Spleen (tissue), 11 donors: ENCODE results near the gene CHD9. TPM values are rescaled to one million over a fixed set of nuclear protein-coding genes. Genes with fewer than 3 reads are reported as not detected.

Experiments
- DNase-seq: peaks from one replicate; pipeline ENCODE4 v3.0.0-alpha.2; 2020
- H3K27ac ChIP-seq, 8 donors: fragments of 200-600 bp; sonication (generic) in 7 of 8; 1 replicate in 4 of 8; 2 replicates in 4 of 8; pipeline versions ENCODE4 v1.5.0 to v1.8.0; 2016 to 2021; ENCODE audit warnings: inconsistent platforms in 4 of 8, mild to moderate bottlenecking in 4 of 8, moderate library complexity in 1 of 8
- H3K27me3 ChIP-seq, 7 donors: fragments of 200-600 bp; sonication (generic) in 6 of 7; replicated peaks in 1 of 7; 1 replicate in 4 of 7; 2 replicates in 3 of 7; pipeline versions ENCODE4 v1.5.0 to v1.8.0; 2016 to 2021; ENCODE audit warnings: inconsistent platforms in 3 of 7, mild to moderate bottlenecking in 1 of 7
- H3K36me3 ChIP-seq, 6 donors: fragments of 200-600 bp; sonication (generic) in 5 of 6; 1 replicate in 4 of 6; 2 replicates in 2 of 6; pipeline versions ENCODE4 v1.5.0 to v1.8.0; 2016 to 2021; ENCODE audit warnings: inconsistent platforms in 2 of 6
- H3K4me1 ChIP-seq, 6 donors: fragments of 200-600 bp; sonication (generic) in 5 of 6; 1 replicate in 3 of 6; 2 replicates in 3 of 6; pipeline versions ENCODE4 v1.5.0 to v1.8.0; 2016 to 2021; ENCODE audit warnings: inconsistent platforms in 3 of 6
- H3K4me3 ChIP-seq, 8 donors: fragments of 200-600 bp; sonication (generic) in 7 of 8; 1 replicate in 4 of 8; 2 replicates in 4 of 8; pipeline versions ENCODE4 v1.5.0 to v1.8.0; 2016 to 2021; ENCODE audit warnings: inconsistent platforms in 4 of 8, mild to moderate bottlenecking in 4 of 8, moderate library complexity in 2 of 8
- H3K9me3 ChIP-seq, 8 donors: fragments of 200-600 bp; sonication (generic) in 7 of 8; 1 replicate in 4 of 8; 2 replicates in 4 of 8; pipeline versions ENCODE4 v1.5.0 to v1.8.0; 2016 to 2021; ENCODE audit warnings: inconsistent platforms in 4 of 8
- CTCF ChIP-seq, 11 experiments: fragments of 200-600 bp in 7 of 11; fragments of 450-650 bp in 4 of 11; sonication (generic) in 4 of 11; IDR thresholded peaks in 8 of 11; conservative IDR thresholded peaks in 3 of 11; 1 replicate in 7 of 11; 2 replicates in 4 of 11; pipeline versions ENCODE4 v1.4.0 to v1.8.0; 2016 to 2021; ENCODE audit warnings: antibody characterized with exemption in 11 of 11, inconsistent platforms in 4 of 11, mild to moderate bottlenecking in 1 of 11
- POLR2A ChIP-seq, 3 donors: fragments of 450-650 bp; IDR thresholded peaks; one replicate each; pipeline ENCODE4 v1.5.1; 2017; ENCODE audit warnings: antibody characterized with exemption in 3 of 3, mild to moderate bottlenecking in 1 of 3
- POLR2AphosphoS5 ChIP-seq, 3 donors: sonication (generic); formaldehyde crosslinking; IDR thresholded peaks; one replicate each; pipeline ENCODE4 v1.5.1; 2017; ENCODE audit warnings: antibody characterized with exemption in 3 of 3
- WGBS, 5 donors: extraction: QIAGEN DNeasy Blood & Tissue Kit in 3 of 5; methylation state at CpG; one replicate each; pipeline versions ENCODE4 v1.1.5 to v1.1.7; 2013 to 2018; 5-methylcytosine and 5-hydroxymethylcytosine counted together
- intact Hi-C: fragments of 100-400 bp; cut with DNase I; formaldehyde crosslinking; loops from one replicate; pipeline ENCODE4 v1.15.0; 2023; ENCODE audit warnings: low total_unique reads
- polyA plus RNA-seq, 3 donors: library from polyadenylated mRNA; stranded (reverse); fragments of 200-250 nt; gene quantifications; one replicate each; pipeline ENCODE4 v1.2.1, GENCODE V29; 2013
- total RNA-seq, 7 donors: library from RNA; depleted of rRNA in 3 of 7; stranded (reverse); fragments of >200 nt in 3 of 7; fragmentation: NEBNext Ultra II Directional in 4 of 7; extraction: Animal tissue kit (Norgen Biotek cat#: 25700) in 4 of 7; gene quantifications; one replicate each; pipeline versions ENCODE4 v1.1.0 to v1.2.1, GENCODE V29; 2016 to 2021
- donor health status: healthy with polysubstance abuse.
- donor health status: DM: no; HTN: no; CAD: no; lungs with moderate emphysema.
- donor health status: DM: no; HTN: no; CAD: no.
- donor health status: Bipolar disorder and iron deficiency.
- donor health status: healthy.
- donor health status: DM: no; HTN: no; CAD: no.
- donor health status: DM: yes; HTN: yes; CAD: no.

Gene CHD9
- total and polyA plus RNA-seq, 10 donors: 16.7 to 93.3 (median 76.0) TPM

DNA sequence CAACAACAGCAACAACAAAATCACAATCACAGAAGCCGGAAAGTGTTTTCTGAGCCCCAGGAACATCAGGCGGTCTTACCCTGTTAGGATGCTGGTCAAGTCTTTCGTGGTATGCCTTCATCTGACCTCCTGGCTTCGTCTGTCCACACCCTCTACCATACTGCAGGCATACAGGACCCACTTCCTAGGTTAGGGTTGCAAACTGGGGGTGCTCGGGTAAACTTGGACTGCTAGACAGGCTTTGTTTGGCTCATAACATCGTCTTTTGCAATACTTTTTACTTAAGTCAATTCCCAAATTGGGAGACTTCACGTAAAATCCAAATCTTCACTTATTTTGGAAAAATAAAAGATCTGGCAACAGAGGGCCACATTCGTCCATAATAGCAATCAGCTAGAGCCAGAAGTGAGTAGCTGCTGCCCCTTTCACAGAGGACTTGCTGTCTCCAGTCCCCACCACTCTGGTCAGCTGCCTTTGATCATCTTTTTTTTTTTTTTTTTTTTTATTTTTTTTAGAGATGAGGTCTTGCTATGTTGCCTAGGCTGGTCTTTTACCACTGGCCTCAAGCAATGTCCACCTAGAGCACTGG lies 30.0 kb downstream of the CHD9 start:
- H3K4me1 ChIP-seq: peaks cover 0 to 52% (median 31%) of the 10 kb centered on the region in 6 donors
- H3K4me3 ChIP-seq: no peak overlapping the region
- TF ChIP-seq CTCF (IDR thresholded peaks at IDR 0.05 in 8 of 11, conservative IDR thresholded peaks at IDR 0.05 in 3 of 11) (no peak), POLR2A (IDR thresholded peaks at IDR 0.05) (no peak), POLR2AphosphoS5 (IDR thresholded peaks at IDR 0.05) (no peak)
- H3K9me3 ChIP-seq: no peaks in the 10 kb centered on the region
- 87 to 94% (median 92%) methylated on average over 8 of the region's 8 CpGs for WGBS, 5 donors
- DNase-seq: no peak
- H3K27me3 ChIP-seq: no peaks in the 10 kb centered on the region
- H3K27ac ChIP-seq: peak overlapping the region in 5 of 8 donors; percentile 21 to 56 (median 34)
- peaks cover 0 to 6% (median 0%) of the 10 kb centered on the region in 6 donors for H3K36me3 ChIP-seq
- intact Hi-C loops: no loop called here

GRCh38 chr16:53085369-53085843 lies 30.6 kb downstream of the CHD9 start:
- Histone ChIP-seq H3K4me3 (no peak overlapping the region), H3K27ac (peak overlapping the region in 6 of 8 donors; percentile 21 to 56 (median 36)), H3K27me3 (no peaks in the 10 kb centered on the region), H3K4me1 (peaks cover 2 to 53% (median 36%) of the 10 kb centered on the region in 6 donors), H3K9me3 (no peaks in the 10 kb centered on the region), H3K36me3 (peaks cover 0 to 6% (median 0%) of the 10 kb centered on the region in 6 donors)
- WGBS, 5 donors: 46 to 62% (median 54%) methylated on average over 4 of the region's 4 CpGs
- TF ChIP-seq CTCF (IDR thresholded peaks at IDR 0.05 in 8 of 11, conservative IDR thresholded peaks at IDR 0.05 in 3 of 11) (no peak), POLR2AphosphoS5 (IDR thresholded peaks at IDR 0.05) (no peak), POLR2A (IDR thresholded peaks at IDR 0.05) (no peak)
- DNase-seq: no peak
- intact Hi-C loops: no loop called here

- no peak for TF ChIP-seq POLR2A (IDR thresholded peaks at IDR 0.05)
- peaks cover 4 to 54% (median 39%) of the 10 kb centered on the region in 6 donors for H3K4me1 ChIP-seq
These were observed 31.2 kb downstream of the CHD9 start for GRCh38 chr16:53085931-53086421.

GRCh38 chr16:53087101-53087500 lies 32.3 kb downstream of the CHD9 start:
- Histone ChIP-seq H3K4me1 (peaks cover 13 to 55% (median 44%) of the 10 kb centered on the region in 6 donors), H3K27ac (no peak overlapping the region), H3K27me3 (no peaks in the 10 kb centered on the region), H3K9me3 (no peaks in the 10 kb centered on the region), H3K36me3 (peaks cover 0 to 6% (median 0%) of the 10 kb centered on the region in 6 donors), H3K4me3 (no peak overlapping the region)
- intact Hi-C loops: no loop called here
- no peak for TF ChIP-seq POLR2A (IDR thresholded peaks at IDR 0.05)
- no peak for TF ChIP-seq CTCF (IDR thresholded peaks at IDR 0.05 in 8 of 11, conservative IDR thresholded peaks at IDR 0.05 in 3 of 11)
- TF ChIP-seq POLR2AphosphoS5 (IDR thresholded peaks at IDR 0.05): no peak
- no peak for DNase-seq
- WGBS, 5 donors: 80 to 100% (median 88%) methylated on average over 3 of the region's 3 CpGs

More at GRCh38 chr16:53085931-53086421, 31.2 kb downstream of the CHD9 start:
- H3K27ac ChIP-seq: peak overlapping the region in 6 of 8 donors; percentile 21 to 56 (median 36)
- DNase-seq: no peak
- peaks cover 0 to 6% (median 0%) of the 10 kb centered on the region in 6 donors for H3K36me3 ChIP-seq
- H3K4me3 ChIP-seq: no peak overlapping the region
- 67 to 82% (median 74%) methylated on average over 5 to 6 of the region's 6 CpGs for WGBS, 5 donors
- no peaks in the 10 kb centered on the region for H3K9me3 ChIP-seq
- intact Hi-C loops: no loop called here
- H3K27me3 ChIP-seq: no peaks in the 10 kb centered on the region
